HTR-8/SVneo (cell line): ENCODE data around the gene CROCC2.

Experiments used
- DNase-seq: peaks from one replicate; pipeline ENCODE4 v3.0.0; 2011; ENCODE audit warnings: low spot score, mixed read lengths; ENCODE audit not compliant: insufficient read length
- FAIRE-seq: peaks from 2 replicates; lab custom pipeline; 2011; peaks lifted over from hg19 to GRCh38; lab: Jason Lieb, UNC

The CROCC2 gene

GRCh38 chr2:240994171-240994896, 88.2 kb downstream of the CROCC2 start:
- DNase-seq: no peak
- FAIRE-seq: no peak

- no peak for DNase-seq
- FAIRE-seq: no peak
These were observed 89.2 kb downstream of the CROCC2 start for GRCh38 chr2:240995041-240996021.

- FAIRE-seq (no peak), DNase-seq (no peak)
These were observed 90.2 kb downstream of the CROCC2 start for GRCh38 chr2:240996161-240996833.

- FAIRE-seq: no peak
These were observed 90.7 kb downstream of the CROCC2 start for GRCh38 chr2:240996834-240997140.

GRCh38 chr2:240997141-240997855, 91.2 kb downstream of the CROCC2 start:
- FAIRE-seq: no peak
- no peak for DNase-seq

More at GRCh38 chr2:240996834-240997140, 90.7 kb downstream of the CROCC2 start:
- no peak for DNase-seq

- DNase-seq (peak; percentile 79), FAIRE-seq (peak; percentile 68)
These were observed 91.9 kb downstream of the CROCC2 start, which contains the start of gene SNED1 for GRCh38 chr2:240997856-240998705. Gene SNED1, plus strand, starts transcription at chr2:240998618. Its CDS starts 220 bp downstream, at chr2:240998838.

- no peak for DNase-seq
- no peak for FAIRE-seq
These were observed 92.5 kb downstream of the CROCC2 start for GRCh38 chr2:240998706-240998994.

- DNase-seq (no peak), FAIRE-seq (no peak)
These were observed 93.1 kb downstream of the CROCC2 start for GRCh38 chr2:240998995-240999791.

- peak; percentile 16 for FAIRE-seq
These were observed 93.9 kb downstream of the CROCC2 start for GRCh38 chr2:240999873-241000541.

GRCh38 chr2:241000831-241001321, 94.7 kb downstream of the CROCC2 start:
- FAIRE-seq (no peak), DNase-seq (no peak)

More at GRCh38 chr2:240999873-241000541, 93.9 kb downstream of the CROCC2 start:
- DNase-seq: no peak

GRCh38 chr2:241001413-241002274, 95.5 kb downstream of the CROCC2 start:
- no peak for DNase-seq
- no peak for FAIRE-seq

GRCh38 chr2:241002275-241003046, 96.3 kb downstream of the CROCC2 start:
- FAIRE-seq (no peak), DNase-seq (no peak)

- FAIRE-seq: no peak
- DNase-seq: no peak
These were observed 96.9 kb downstream of the CROCC2 start for GRCh38 chr2:241003047-241003360.

GRCh38 chr2:241003369-241003768, 97.2 kb downstream of the CROCC2 start:
- no peak for DNase-seq
- no peak for FAIRE-seq

- DNase-seq (no peak), FAIRE-seq (no peak)
These were observed 97.9 kb downstream of the CROCC2 start for GRCh38 chr2:241003830-241004564.

- DNase-seq: no peak
- FAIRE-seq: no peak
These were observed 99.4 kb downstream of the CROCC2 start for GRCh38 chr2:241005569-241005968.
